ENCODE results near the gene LAMB4.

GRCh38 chr7:108078691-108079090, 51.5 kb downstream of the LAMB4 start:
- TF ChIP-seq CTCF (IDR thresholded peaks at IDR 0.05) (no peak), POLR2A (IDR thresholded peaks at IDR 0.05) (no peak)

Data from body of pancreas (tissue), 4 donors.